PC-9 (cell line): ENCODE results near the gene RNF41. TPM values are rescaled to one million over a fixed set of nuclear protein-coding genes. Genes with fewer than 3 reads are reported as not detected.

Experiments used
- BruUV-seq: library from RNA; stranded (reverse); fragments of 400-500 nt; replicated peaks from 2 replicates; lab custom pipeline; 2021; lab: Mats Ljungman, UMichigan
- CTCF ChIA-PET: fragments of 300-600 bp; sonication (Branson Sonifier 250); formaldehyde crosslinking; loops from one replicate; lab custom pipeline; 2022; ENCODE audit warnings: antibody characterized with exemption; lab: Charles Lee
- POLR2A ChIA-PET: fragments of 300-600 bp; sonication (Branson Sonifier 250); formaldehyde crosslinking; loops from one replicate; lab custom pipeline; 2022; ENCODE audit warnings: antibody characterized with exemption; ENCODE audit not compliant: unreplicated experiment; lab: Charles Lee
- DNase-seq, 2 experiments: peaks; one replicate each; pipeline versions ENCODE4 v3.0.0 to v3.0.0-alpha.2; 2015 to 2022; ENCODE audit warnings: mixed read lengths in 1 of 2
- H2AFZ ChIP-seq: fragments of 200-600 bp; sonication (generic); 2 replicates; pipeline ENCODE4 v1.8.1; 2017; ENCODE audit warnings: antibody characterized with exemption
- H3F3A ChIP-seq: fragments of 200-600 bp; sonication (generic); 2 replicates; pipeline ENCODE4 v1.8.1; 2017; ENCODE audit warnings: antibody characterized with exemption, mild to moderate bottlenecking, low read depth; ENCODE audit not compliant: insufficient read depth
- H3K27ac ChIP-seq: fragments of 200-600 bp; sonication (generic); 2 replicates; pipeline ENCODE4 v1.6.1; 2016; ENCODE audit warnings: mixed run types
- H3K27me3 ChIP-seq: fragments of 200-600 bp; sonication (generic); 2 replicates; pipeline ENCODE4 v1.6.1; 2016; ENCODE audit warnings: low read depth, mixed run types; ENCODE audit not compliant: insufficient read depth
- H3K36me3 ChIP-seq: fragments of 200-600 bp; sonication (generic); 2 replicates; pipeline ENCODE4 v1.6.1; 2016; ENCODE audit warnings: low read depth, mixed run types
- H3K4me1 ChIP-seq: fragments of 200-600 bp; sonication (generic); replicated peaks from 2 replicates; pipeline ENCODE4 v1.6.1; 2016; ENCODE audit warnings: mixed run types; ENCODE audit not compliant: insufficient read depth
- H3K4me2 ChIP-seq: fragments of 200-600 bp; sonication (generic); 2 replicates; pipeline ENCODE4 v1.6.1; 2017; ENCODE audit warnings: mixed run types
- H3K4me3 ChIP-seq: fragments of 200-600 bp; sonication (generic); 2 replicates; pipeline ENCODE4 v1.6.1; 2016; ENCODE audit warnings: mixed run types
- H3K79me2 ChIP-seq: fragments of 200-600 bp; sonication (generic); 2 replicates; pipeline ENCODE4 v1.6.1; 2017; ENCODE audit warnings: low read depth, mixed run types
- H3K9me2 ChIP-seq: fragments of 200-600 bp; sonication (generic); 2 replicates; pipeline ENCODE4 v1.8.1; 2017; ENCODE audit warnings: mild to moderate bottlenecking; ENCODE audit not compliant: insufficient read depth
- H3K9me3 ChIP-seq: fragments of 200-600 bp; sonication (generic); 2 replicates; pipeline ENCODE4 v1.8.1; 2016; ENCODE audit warnings: low read depth; ENCODE audit not compliant: insufficient read depth
- H4K20me1 ChIP-seq: fragments of 200-600 bp; sonication (generic); 2 replicates; pipeline ENCODE4 v1.8.1; 2017; ENCODE audit not compliant: insufficient read depth
- CTCF ChIP-seq: fragments of 200-600 bp; sonication (generic); conservative IDR thresholded peaks from 2 replicates; pipeline ENCODE4 v1.6.1; 2017; ENCODE audit warnings: mixed run types, antibody characterized with exemption, mild to moderate bottlenecking, moderate library complexity
- EZH2 ChIP-seq: fragments of 200-600 bp; sonication (generic); IDR thresholded peaks from 2 replicates; pipeline ENCODE4 v1.8.0; 2017; ENCODE audit warnings: antibody characterized with exemption, low read depth
- intact Hi-C: fragments of 100-400 bp; cut with micrococcal nuclease; formaldehyde crosslinking; loops from one replicate; pipeline ENCODE4 v1.10.0; 2022; ENCODE audit not compliant: unreplicated experiment
- total RNA-seq: library from RNA; stranded (reverse); gene quantifications from 2 replicates; pipeline ENCODE4 v1.2.3, GENCODE V29; 2021

RNF41 gene
- total RNA-seq, 1 experiment from 2014 or later = 33.4 TPM

- CTCF ChIA-PET = interaction anchor here (0.5 to 0.6 kb wide), 2 partner anchors 28 to 94 kb away, joined by 3 read pairs; no protein-coding TSS in a partner anchor
- Histone ChIP-seq H3F3A (peaks cover 44% of the 10 kb centered on the region; the same call in 1 of the 2 replicates), H4K20me1 (no peaks in the 10 kb centered on the region), H3K79me2 (peaks cover 13% of the 10 kb centered on the region), H3K4me2 (no peak overlapping the region), H3K9me3 (no peaks in the 10 kb centered on the region), H3K4me1 (peaks cover 19% of the 10 kb centered on the region), H3K4me3 (no peak overlapping the region), H3K36me3 (no peaks in the 10 kb centered on the region), H3K27me3 (no peaks in the 10 kb centered on the region), H2AFZ (no peak overlapping the region), H3K9me2 (no peaks in the 10 kb centered on the region), H3K27ac (no peak overlapping the region)
- TF ChIP-seq EZH2 = no peak
- no peak for TF ChIP-seq CTCF
- intact Hi-C loops = loop anchor here (5.0 to 10.0 kb wide), 2 partner anchors 75 to 442 kb away; partner anchors contain the start of genes BAZ2A and COQ10A
- no TSS peak for BruUV-seq
- no peak for DNase-seq
- POLR2A ChIA-PET = no interaction called here
Measured at GRCh38 chr12:56192582-56192981, 29.1 kb downstream of the RNF41 start.

- H3K27me3 ChIP-seq = no peaks in the 10 kb centered on the region
Measured at GRCh38 chr12:56190695-56191155, 31.0 kb downstream of the RNF41 start.

More at GRCh38 chr12:56190695-56191155, 31.0 kb downstream of the RNF41 start:
- ChIA-PET POLR2A (no interaction called here), CTCF (interaction anchor here (0.6 to 1.2 kb wide), 2 partner anchors 67 to 169 kb away, joined by 3 read pairs; partner anchors contain the start of genes ANKRD52 and STAT2)
- Histone ChIP-seq H3F3A (peaks cover 39% of the 10 kb centered on the region; the same call in 1 of the 2 replicates), H3K4me2 (peak overlapping the region; percentile 95), H3K27ac (peak overlapping the region; percentile 85), H3K4me1 (peaks cover 28% of the 10 kb centered on the region), H4K20me1 (no peaks in the 10 kb centered on the region), H3K36me3 (peaks cover 4% of the 10 kb centered on the region; the same call in 1 of the 2 replicates), H3K9me3 (no peaks in the 10 kb centered on the region), H3K4me3 (peak overlapping the region; percentile 99; the same call in 1 of the 2 replicates), H3K9me2 (no peaks in the 10 kb centered on the region), H2AFZ (peak overlapping the region; percentile 96), H3K79me2 (peaks cover 29% of the 10 kb centered on the region)
- intact Hi-C loops = loop anchor here (2.0 to 10.0 kb wide), 3 partner anchors 72 to 444 kb away; partner anchors contain the start of genes BAZ2A, COQ10A and ZC3H10
- TF ChIP-seq EZH2 = no peak
- no peak for TF ChIP-seq CTCF
- no TSS peak for BruUV-seq
- peak in 1 of 2 experiments; percentile 12 for DNase-seq
